ENCODE data around the gene CHAF1A.

- TF ChIP-seq, protein P1, sequence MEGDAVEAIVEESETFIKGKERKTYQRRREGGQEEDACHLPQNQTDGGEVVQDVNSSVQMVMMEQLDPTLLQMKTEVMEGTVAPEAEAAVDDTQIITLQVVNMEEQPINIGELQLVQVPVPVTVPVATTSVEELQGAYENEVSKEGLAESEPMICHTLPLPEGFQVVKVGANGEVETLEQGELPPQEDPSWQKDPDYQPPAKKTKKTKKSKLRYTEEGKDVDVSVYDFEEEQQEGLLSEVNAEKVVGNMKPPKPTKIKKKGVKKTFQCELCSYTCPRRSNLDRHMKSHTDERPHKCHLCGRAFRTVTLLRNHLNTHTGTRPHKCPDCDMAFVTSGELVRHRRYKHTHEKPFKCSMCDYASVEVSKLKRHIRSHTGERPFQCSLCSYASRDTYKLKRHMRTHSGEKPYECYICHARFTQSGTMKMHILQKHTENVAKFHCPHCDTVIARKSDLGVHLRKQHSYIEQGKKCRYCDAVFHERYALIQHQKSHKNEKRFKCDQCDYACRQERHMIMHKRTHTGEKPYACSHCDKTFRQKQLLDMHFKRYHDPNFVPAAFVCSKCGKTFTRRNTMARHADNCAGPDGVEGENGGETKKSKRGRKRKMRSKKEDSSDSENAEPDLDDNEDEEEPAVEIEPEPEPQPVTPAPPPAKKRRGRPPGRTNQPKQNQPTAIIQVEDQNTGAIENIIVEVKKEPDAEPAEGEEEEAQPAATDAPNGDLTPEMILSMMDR (conservative IDR thresholded peaks at IDR 0.05; ENCODE audit: low read length): no peak
- TF ChIP-seq EZH2phosphoT487 (IDR thresholded peaks at IDR 0.05; ENCODE audit: borderline replicate concordance): no peak
Measured at GRCh38 chr19:4359627-4360000, 42.8 kb upstream of the CHAF1A start.
